SIG-M5 treated with dmso at 0.1 percent for 504 hours (cell line): ENCODE measurements around the gene ORM1.

ENCODE experiments used
- DNase-seq: peaks from one replicate; lab custom pipeline; 2025; ENCODE audit not compliant: unreplicated experiment; lab: John Stamatoyannopoulos, UW

ORM1 gene

GRCh38 chr9:114341152-114341830 lies 18.4 kb downstream of the ORM1 start:
- DNase-seq: no peak

- no peak for DNase-seq
These were observed 19.1 kb downstream of the ORM1 start for GRCh38 chr9:114341991-114342390.

GRCh38 chr9:114342755-114343440 lies 20.0 kb downstream of the ORM1 start:
- DNase-seq: no peak

GRCh38 chr9:114343471-114344187 lies 20.7 kb downstream of the ORM1 start:
- DNase-seq: no peak

GRCh38 chr9:114344188-114344566 lies 21.3 kb downstream of the ORM1 start:
- DNase-seq: no peak

GRCh38 chr9:114344692-114345091 lies 21.8 kb downstream of the ORM1 start:
- DNase-seq: no peak

DNA sequence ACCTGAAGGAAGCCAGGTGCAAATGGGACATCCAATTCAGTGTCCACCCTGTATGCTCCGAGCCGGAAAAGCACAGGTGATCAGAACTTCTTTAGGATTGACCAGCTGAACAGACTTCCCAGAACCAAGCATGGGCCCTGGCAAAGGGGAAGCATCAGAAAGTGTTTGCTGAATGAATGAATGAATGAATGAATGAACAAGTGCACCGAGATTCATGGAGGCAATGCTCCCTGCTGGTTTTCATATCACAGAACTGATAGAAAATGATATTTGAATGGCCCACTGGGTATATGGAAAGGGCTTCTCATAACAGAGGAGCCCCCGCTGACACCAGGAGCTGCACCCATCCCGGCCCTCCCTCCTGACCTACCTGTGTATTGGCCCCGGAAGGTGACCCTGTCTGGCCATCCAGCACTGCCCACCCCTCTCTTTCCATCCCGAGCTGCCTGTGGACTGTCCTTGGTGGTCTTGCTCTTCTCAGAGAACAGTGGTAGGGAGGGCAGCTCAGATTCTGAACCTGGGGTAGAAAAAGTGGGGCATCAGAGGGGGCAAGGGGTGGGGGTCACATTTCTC lies 22.7 kb downstream of the ORM1 start:
- no peak for DNase-seq

DNA sequence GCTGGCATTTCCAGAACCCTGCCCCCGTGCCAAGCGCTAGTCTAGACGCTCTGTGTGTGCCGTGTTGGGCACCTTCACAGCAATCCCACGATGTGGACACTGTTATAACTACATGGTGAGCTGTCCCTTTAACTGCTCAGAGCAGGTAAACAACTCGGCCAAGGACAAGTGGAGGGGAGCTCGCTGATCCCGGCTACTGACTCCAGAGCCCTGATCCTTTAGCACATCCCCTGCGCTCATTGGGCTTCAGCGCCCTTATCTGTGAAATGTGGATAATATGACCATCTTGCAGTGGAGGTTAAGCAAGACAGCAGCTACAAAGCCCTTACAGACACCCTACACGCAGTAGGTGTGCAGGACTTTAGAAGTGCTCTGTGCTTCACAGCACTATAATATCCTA lies 23.2 kb downstream of the ORM1 start:
- DNase-seq: no peak

DNA sequence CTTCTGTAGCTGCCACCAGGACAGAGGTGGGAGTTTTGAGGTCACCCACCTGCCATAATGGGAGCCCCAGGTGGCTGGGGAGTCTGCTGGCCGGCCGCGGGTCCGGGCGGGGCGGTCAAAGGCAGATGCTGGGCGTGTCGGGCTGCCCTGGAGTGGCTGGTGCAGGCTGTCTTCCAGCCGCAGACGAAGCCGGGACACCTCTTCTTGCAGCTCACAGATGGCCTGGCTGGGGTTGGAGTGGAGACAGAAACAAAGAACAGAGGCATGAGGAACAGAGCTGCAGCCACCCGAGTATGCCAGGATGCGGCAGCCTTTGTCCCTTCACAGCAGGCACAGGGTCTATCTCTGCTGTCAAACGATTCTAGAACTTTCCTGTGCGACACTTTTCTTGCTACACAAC lies 24.8 kb downstream of the ORM1 start:
- DNase-seq: no peak

GRCh38 chr9:114348261-114348905 lies 25.5 kb downstream of the ORM1 start:
- no peak for DNase-seq

DNA sequence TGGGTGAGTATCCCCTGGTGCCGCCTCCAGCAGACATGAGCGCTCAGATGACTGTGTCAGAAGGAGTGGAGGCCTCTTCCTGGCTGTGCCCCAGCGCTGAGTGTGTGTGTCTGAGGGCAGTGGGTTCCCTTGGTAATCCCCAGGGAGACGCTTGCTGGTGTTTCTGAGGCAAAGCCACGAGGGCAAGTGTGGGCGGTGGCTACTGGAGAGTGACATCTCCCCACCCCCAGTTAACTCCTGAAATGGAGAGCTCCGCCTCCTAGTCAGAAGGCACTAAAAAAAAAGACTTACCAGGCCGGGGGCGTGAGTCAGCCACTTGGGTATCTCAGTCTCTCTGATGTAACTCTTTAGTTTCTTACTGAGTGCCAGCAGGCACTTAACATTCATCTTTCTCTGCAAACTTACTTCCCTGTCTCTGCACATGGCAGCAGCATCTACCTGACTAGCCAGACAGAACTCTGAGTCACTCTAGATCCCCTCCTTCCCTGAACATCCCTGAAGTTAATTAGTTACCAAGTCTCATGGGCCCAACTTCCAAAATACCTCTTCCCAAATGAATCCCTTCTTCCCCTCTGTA lies 26.1 kb downstream of the ORM1 start:
- DNase-seq: peak; percentile 96

DNA sequence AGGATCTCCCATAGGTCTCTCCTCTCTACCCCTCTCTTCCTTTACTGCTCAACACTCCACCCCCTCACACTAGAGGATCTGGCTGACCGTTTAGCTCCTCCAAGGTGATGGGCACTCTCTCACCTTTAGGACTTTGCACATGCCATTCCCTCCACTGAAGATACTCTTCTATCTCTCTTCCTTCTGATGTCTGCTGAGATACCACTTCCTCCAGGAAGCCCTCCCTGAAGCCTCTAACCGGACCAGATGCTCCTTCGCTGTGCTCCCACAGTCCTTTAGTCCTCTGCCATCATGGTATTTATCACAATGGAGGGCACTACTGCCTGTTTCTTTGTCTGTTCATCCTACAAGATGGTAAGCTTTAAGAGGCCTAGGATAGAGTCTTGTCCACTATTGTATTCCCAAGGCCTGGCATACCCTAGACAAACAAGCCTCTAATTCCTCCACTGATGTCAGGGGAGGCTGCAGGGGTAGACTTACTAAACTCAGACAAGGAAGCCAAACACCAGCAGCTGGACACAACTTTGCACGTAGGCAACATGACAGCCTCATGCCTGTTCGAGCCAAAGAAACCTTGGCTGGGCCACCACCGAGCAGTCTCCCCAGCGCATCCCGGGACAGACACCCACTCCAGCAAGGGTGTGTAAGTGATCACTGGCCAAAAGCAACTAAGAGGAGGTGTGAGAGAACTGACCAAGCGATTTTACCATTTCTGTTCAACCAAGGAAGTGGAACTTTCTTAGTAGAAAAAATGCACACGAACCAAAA lies 27.0 kb downstream of the ORM1 start:
- DNase-seq: no peak

DNA sequence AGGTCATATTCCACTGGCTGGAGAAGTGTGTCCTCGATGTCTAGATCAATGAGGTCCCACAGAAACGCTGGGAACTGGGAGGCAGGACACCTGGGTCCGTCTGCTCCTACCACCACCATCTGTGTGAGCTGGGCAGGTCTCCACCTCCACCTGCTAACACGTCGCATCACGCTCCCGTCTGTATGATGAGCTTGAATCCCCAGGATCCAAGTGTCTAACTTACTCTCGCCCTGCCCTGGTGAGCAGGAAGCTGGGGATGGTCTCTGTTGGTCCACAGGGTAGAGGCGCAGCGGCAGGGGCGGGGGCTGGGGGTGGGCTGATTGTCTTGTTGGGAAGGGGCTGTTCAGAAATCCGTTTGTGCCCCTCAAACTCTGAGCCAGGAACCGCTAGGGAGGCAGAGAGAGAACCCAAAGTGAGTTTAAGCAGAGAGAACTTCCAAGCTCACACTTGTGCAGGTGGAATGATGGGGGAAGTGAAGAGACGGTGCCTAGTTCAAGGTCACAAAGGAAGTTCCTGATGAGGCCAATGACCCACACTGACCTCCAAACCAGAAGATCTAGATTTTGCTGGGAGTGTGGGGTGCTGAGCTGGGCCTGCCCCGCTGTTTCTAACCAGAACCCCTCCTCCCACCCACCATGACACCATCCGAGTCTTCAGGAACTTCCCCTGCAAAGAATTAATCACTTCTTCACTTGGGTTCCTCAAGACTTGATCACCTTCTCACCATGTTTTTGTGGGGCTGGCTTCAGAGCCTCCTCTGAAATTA lies 27.9 kb downstream of the ORM1 start:
- no peak for DNase-seq

DNA sequence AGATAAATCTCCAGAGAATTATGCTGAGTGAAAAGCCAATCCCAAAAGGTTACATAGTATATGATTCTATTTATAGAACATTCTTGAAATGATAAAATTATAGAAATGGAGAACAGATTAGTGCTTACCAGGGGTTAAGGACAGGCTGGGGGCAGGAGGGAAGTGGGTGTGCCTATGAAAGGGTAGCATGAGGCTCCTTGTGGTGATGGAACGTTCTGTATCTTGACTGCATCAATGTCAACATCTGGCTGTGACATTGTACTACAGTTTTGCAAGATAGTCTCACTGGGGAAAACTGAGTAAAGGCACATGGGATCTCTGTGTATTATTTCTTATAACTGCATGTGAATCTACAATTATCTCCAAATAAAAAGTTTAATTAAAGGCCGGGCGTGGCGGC lies 29.0 kb downstream of the ORM1 start:
- DNase-seq: no peak

- no peak for DNase-seq
These were observed 32.9 kb downstream of the ORM1 start for GRCh38 chr9:114355821-114356220.

- DNase-seq: no peak
These were observed 33.9 kb downstream of the ORM1 start for GRCh38 chr9:114356792-114357191.

DNA sequence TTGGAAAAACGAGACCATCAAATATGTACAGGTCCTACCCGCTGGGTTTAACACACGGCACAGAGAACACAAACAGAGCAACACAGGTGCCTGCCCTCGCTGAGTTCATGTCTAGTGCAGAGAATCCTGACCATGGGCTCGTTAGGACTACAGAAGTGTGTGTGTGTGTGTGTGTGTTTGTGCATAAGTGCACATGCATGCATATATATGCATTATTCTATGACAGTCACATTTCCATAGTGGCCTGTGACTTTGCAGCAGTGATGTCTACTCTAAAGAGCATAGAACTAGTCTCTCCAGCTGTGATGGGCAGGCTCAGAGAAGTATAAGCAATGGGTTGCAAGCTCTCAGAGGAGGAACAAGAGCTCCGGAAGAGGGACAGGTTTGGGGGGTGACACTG lies 34.5 kb downstream of the ORM1 start:
- DNase-seq: no peak

DNA sequence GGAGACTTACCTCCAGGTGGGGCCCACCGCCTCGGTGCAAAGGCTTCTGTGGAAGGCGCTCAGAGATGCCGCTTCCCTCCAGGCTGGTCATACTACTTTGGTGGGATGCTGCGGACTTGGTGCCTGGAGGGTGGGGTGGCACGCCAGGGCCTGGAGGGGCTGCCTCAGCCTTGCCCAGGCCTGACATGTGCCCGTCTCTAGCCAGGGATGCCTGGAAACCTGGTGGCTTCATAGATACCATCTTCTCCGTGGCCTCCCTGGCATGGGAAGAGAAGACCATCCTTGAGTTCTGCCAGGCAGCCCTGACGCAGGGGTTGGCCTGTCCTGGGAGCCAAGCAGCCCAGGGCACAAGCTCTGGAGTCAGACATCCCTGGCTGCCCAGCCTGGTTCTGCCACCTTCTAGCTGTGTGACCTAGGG lies 35.0 kb downstream of the ORM1 start:
- DNase-seq: no peak

DNA sequence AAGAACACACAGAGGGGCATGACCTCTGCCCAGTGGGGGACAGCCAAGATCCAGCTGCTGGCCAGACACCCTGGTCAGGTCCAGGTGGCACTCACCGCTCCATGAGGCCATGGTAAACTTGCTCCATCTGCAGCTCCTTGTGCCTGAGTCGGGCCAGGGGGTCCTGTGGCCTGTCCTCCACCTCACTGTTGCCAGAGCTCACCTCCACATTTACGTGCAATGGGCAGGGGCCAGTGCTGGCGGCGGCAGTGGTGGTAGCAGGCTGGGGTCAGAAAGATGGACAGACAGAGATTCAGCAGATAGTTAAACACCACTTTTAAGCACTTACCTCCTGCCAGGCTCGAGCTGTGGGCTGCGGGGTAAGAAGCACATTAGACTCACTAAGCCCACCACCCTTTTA lies 36.9 kb downstream of the ORM1 start:
- DNase-seq: no peak

DNA sequence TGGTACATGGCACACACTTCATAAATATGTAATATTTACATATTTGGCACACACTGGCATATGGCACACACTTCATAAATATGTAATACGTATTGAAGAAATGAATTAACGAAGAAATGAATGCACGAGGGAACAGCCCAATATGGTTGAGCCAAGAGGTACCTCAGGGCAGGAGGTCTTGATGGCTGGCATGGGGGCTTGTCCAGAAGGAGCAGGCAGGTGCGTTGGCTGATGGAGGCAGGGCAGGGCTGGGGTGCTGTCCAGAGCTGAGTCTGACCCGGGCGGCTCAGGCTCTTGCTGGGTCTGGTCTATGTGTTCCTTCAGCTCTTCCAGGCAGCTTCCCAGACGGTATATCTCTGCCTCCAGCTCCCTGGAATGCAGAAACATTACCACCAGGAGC lies 38.6 kb downstream of the ORM1 start:
- DNase-seq: no peak
